PC-3 (cell line): ENCODE results near the gene FHIP1A.

Experiments used
- EZH2phosphoT487 ChIP-seq: fragments of 300-600 bp; sonication (generic); IDR thresholded peaks from 2 replicates; pipeline ENCODE4 v1.6.1; 2018; ENCODE audit warnings: mild to moderate bottlenecking, antibody characterized with exemption, low read length, borderline replicate concordance
- TF ChIP-seq, protein P1 (sequence below): fragments of 300-600 bp; sonication (generic); conservative IDR thresholded peaks from 2 replicates; pipeline ENCODE4 v1.5.1; 2017; ENCODE audit warnings: antibody characterized with exemption, low read depth, mild to moderate bottlenecking, low read length

DNA sequence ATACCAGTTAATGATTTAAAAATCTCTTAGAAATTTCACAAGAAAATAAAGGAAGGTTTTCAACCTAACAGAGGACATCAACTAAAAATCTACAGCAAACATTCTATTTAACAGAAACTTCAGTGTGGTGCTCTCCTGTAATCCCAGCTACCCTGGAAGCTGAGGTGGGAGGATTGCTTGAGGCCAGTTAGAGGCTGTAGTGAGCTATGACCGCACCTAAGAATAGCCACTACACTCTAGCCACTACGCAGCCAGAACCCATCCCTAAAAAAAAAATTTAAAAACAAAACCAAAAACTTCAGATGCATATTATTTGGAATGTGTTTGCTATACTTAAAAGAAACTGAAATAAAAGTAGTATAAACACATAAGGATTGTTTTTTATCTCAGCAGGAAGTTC lies 7.2 kb upstream of the FHIP1A start:
- TF ChIP-seq, protein P1, sequence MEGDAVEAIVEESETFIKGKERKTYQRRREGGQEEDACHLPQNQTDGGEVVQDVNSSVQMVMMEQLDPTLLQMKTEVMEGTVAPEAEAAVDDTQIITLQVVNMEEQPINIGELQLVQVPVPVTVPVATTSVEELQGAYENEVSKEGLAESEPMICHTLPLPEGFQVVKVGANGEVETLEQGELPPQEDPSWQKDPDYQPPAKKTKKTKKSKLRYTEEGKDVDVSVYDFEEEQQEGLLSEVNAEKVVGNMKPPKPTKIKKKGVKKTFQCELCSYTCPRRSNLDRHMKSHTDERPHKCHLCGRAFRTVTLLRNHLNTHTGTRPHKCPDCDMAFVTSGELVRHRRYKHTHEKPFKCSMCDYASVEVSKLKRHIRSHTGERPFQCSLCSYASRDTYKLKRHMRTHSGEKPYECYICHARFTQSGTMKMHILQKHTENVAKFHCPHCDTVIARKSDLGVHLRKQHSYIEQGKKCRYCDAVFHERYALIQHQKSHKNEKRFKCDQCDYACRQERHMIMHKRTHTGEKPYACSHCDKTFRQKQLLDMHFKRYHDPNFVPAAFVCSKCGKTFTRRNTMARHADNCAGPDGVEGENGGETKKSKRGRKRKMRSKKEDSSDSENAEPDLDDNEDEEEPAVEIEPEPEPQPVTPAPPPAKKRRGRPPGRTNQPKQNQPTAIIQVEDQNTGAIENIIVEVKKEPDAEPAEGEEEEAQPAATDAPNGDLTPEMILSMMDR, result no peak
- no peak for TF ChIP-seq EZH2phosphoT487
